GM19238 (cell line): Measurements from ENCODE around the gene TSSC4.

Source experiments
- DNase-seq: peaks from one replicate; pipeline ENCODE4 v3.0.0; 2011; ENCODE audit warnings: low spot score; ENCODE audit not compliant: insufficient read length

The TSSC4 gene

GRCh38 chr11:2432628-2433071, 32.1 kb downstream of the TSSC4 start:
- no peak for DNase-seq

GRCh38 chr11:2433106-2433925, 32.8 kb downstream of the TSSC4 start:
- DNase-seq = no peak

GRCh38 chr11:2434008-2434407, 33.5 kb downstream of the TSSC4 start:
- DNase-seq = no peak

- no peak for DNase-seq
Observed at GRCh38 chr11:2434506-2435255, 34.1 kb downstream of the TSSC4 start.

- DNase-seq = no peak
Observed at GRCh38 chr11:2435288-2436012, 34.9 kb downstream of the TSSC4 start.

- no peak for DNase-seq
Observed at GRCh38 chr11:2436013-2436520, 35.5 kb downstream of the TSSC4 start.

GRCh38 chr11:2436521-2437031, 36.0 kb downstream of the TSSC4 start:
- DNase-seq = no peak

GRCh38 chr11:2437516-2437915, 37.0 kb downstream of the TSSC4 start:
- DNase-seq = no peak

GRCh38 chr11:2439820-2440219, 39.3 kb downstream of the TSSC4 start:
- no peak for DNase-seq

GRCh38 chr11:2440646-2441045, 40.1 kb downstream of the TSSC4 start:
- no peak for DNase-seq

- DNase-seq = no peak
Observed at GRCh38 chr11:2441171-2441570, 40.6 kb downstream of the TSSC4 start.

- no peak for DNase-seq
Observed at GRCh38 chr11:2442589-2442988, 42.0 kb downstream of the TSSC4 start.

GRCh38 chr11:2443406-2443805, 42.9 kb downstream of the TSSC4 start:
- no peak for DNase-seq

- no peak for DNase-seq
Observed at GRCh38 chr11:2443881-2444820, 43.6 kb downstream of the TSSC4 start, which contains the start of gene TRPM5. Gene TRPM5, minus strand, starts transcription at chr11:2444514. Its CDS starts 21,478 bp downstream, at chr11:2423036.

GRCh38 chr11:2444821-2445745, 44.5 kb downstream of the TSSC4 start, which contains the start of gene KCNQ1:
Gene KCNQ1, plus strand, starts transcription at chr11:2445008. Its CDS starts 91 bp downstream, at chr11:2445099.
- DNase-seq = peak; percentile 32

GRCh38 chr11:2445746-2446551, 45.4 kb downstream of the TSSC4 start:
- no peak for DNase-seq

GRCh38 chr11:2446590-2447252, 46.2 kb downstream of the TSSC4 start:
- DNase-seq = no peak
